ENCODE measurements around the gene RECK. TPM values are rescaled to one million over a fixed set of nuclear protein-coding genes. Genes with fewer than 3 reads are reported as not detected.

The RECK gene
- total and polyA plus RNA-seq, 2 donors (not counting 1 experiment from before 2014, with no cell fraction given) = 98.4 to 212 TPM

- Histone ChIP-seq H3K4me1 (ENCODE audit: control insufficient read depth, extremely low read depth, insufficient read depth, low read length) (peaks cover 28% of the 10 kb centered on the region), H3K79me2 (ENCODE audit: control insufficient read depth, insufficient read depth, low read length) (no peaks in the 10 kb centered on the region), H3K27ac (ENCODE audit: insufficient read depth, low read length) (no peak overlapping the region), H3K9ac (ENCODE audit: insufficient read depth, low read length) (no peak overlapping the region), H3K4me2 (ENCODE audit: extremely low read depth, insufficient read depth, low read length) (peak overlapping the region; percentile 27), H3K9me3 (ENCODE audit: control insufficient read depth, insufficient read depth, low read depth, low read length) (no peaks in the 10 kb centered on the region), H2AFZ (ENCODE audit: low read length) (no peak overlapping the region), H3K4me3 (replicated peaks in 1 of 4; ENCODE audit: control extremely low read depth in 1 of 4, insufficient read depth in 1 of 4, low read depth in 3 of 4, low read length in 4 of 4) (no peak overlapping the region), H3K27me3 (ENCODE audit: control insufficient read depth, insufficient read depth, low read length) (no peaks in the 10 kb centered on the region), H4K20me1 (ENCODE audit: control insufficient read depth, extremely low read depth, insufficient read depth, low read length) (no peaks in the 10 kb centered on the region), H3K36me3 (ENCODE audit: control insufficient read depth, insufficient read depth, low read length) (no peaks in the 10 kb centered on the region)
- TF ChIP-seq CTCF (conservative IDR thresholded peaks at IDR 0.05 in 1 of 2, IDR thresholded peaks at IDR 0.05 in 1 of 2; ENCODE audit: low read depth in 1 of 2, low read length in 2 of 2) = no peak
- no peak for TF ChIP-seq EZH2 (IDR thresholded peaks at IDR 0.05; ENCODE audit: low read length, missing control alignments)
- DNase-seq (ENCODE audit: low read depth in 2 of 2) = peak; percentile 53 to 56
Observed at GRCh38 chr9:36161187-36161586, 124.5 kb downstream of the RECK start.

- peaks cover 28% of the 10 kb centered on the region for H3K4me1 ChIP-seq (ENCODE audit: control insufficient read depth, extremely low read depth, insufficient read depth, low read length)
- no peak overlapping the region for H3K9ac ChIP-seq (ENCODE audit: insufficient read depth, low read length)
- no peak overlapping the region for H3K4me2 ChIP-seq (ENCODE audit: extremely low read depth, insufficient read depth, low read length)
Observed at GRCh38 chr9:36162211-36162738, 125.6 kb downstream of the RECK start.

More at GRCh38 chr9:36162211-36162738, 125.6 kb downstream of the RECK start:
- no peak overlapping the region for H3K4me3 ChIP-seq (replicated peaks in 1 of 4; ENCODE audit: control extremely low read depth in 1 of 4, insufficient read depth in 1 of 4, low read depth in 3 of 4, low read length in 4 of 4)
- TF ChIP-seq CTCF (conservative IDR thresholded peaks at IDR 0.05 in 1 of 2, IDR thresholded peaks at IDR 0.05 in 1 of 2; ENCODE audit: low read depth in 1 of 2, low read length in 2 of 2) (no peak), EZH2 (IDR thresholded peaks at IDR 0.05; ENCODE audit: low read length, missing control alignments) (no peak)
- H3K79me2 ChIP-seq (ENCODE audit: control insufficient read depth, insufficient read depth, low read length) = no peaks in the 10 kb centered on the region
- H3K36me3 ChIP-seq (ENCODE audit: control insufficient read depth, insufficient read depth, low read length) = no peaks in the 10 kb centered on the region
- no peak for DNase-seq (ENCODE audit: low read depth in 2 of 2)
- no peaks in the 10 kb centered on the region for H4K20me1 ChIP-seq (ENCODE audit: control insufficient read depth, extremely low read depth, insufficient read depth, low read length)
- H3K27me3 ChIP-seq (ENCODE audit: control insufficient read depth, insufficient read depth, low read length) = no peaks in the 10 kb centered on the region
- no peak overlapping the region for H3K27ac ChIP-seq (ENCODE audit: insufficient read depth, low read length)
- H3K9me3 ChIP-seq (ENCODE audit: control insufficient read depth, insufficient read depth, low read depth, low read length) = no peaks in the 10 kb centered on the region
- no peak overlapping the region for H2AFZ ChIP-seq (ENCODE audit: low read length)
